PFSK-1 (cell line): ENCODE data around the gene TYK2.

Experiments
- POLR2AphosphoS5 ChIP-seq: IDR thresholded peaks from 2 replicates; pipeline ENCODE4 v1.6.1; 2012; ENCODE audit warnings: low read depth, mild to moderate bottlenecking, control low read depth, low read length, moderate library complexity
- SIN3A ChIP-seq: IDR thresholded peaks from 2 replicates; pipeline ENCODE4 v1.6.1; 2012; ENCODE audit warnings: mild to moderate bottlenecking, low read length, moderate library complexity, borderline replicate concordance; ENCODE audit not compliant: insufficient read depth

GRCh38 chr19:10416083-10416379 lies 35.7 kb upstream of the TYK2 start:
- TF ChIP-seq POLR2AphosphoS5 (no peak), SIN3A (no peak)
